Pancreas (tissue), 10 donors: ENCODE results near the gene PSMA6. TPM values are rescaled to one million over a fixed set of nuclear protein-coding genes. Genes with fewer than 3 reads are reported as not detected.
"Not testable (repeated sequence)": the region's sequence is repeated elsewhere in the genome, so short reads cannot be mapped to it uniquely, and the experiment has no call there.

Source experiments
- ATAC-seq, 4 donors: fragments of 200-7000 bp; cut with Tn5 transposase; one replicate each; pipeline versions ENCODE4 v1.8.0 to v1.9.1; 2020; ENCODE audit warnings: mild to moderate bottlenecking in 4 of 4, moderate library complexity in 4 of 4
- DNase-seq, 6 donors: peaks; one replicate each; pipeline ENCODE4 v3.0.0-alpha.2; 2020
- FAIRE-seq: peaks from 2 replicates; lab custom pipeline; 2012; peaks lifted over from hg19 to GRCh38; lab: Jason Lieb, UNC
- H3K27ac ChIP-seq, 4 donors: fragments of 200-600 bp; sonication (generic); 1 replicate in 3 of 4; 2 replicates in 1 of 4; pipeline versions ENCODE4 v1.5.0 to v1.8.0; 2020
- H3K27me3 ChIP-seq, 4 donors: fragments of 200-600 bp; one replicate each; pipeline ENCODE4 v1.8.0; 2021
- H3K36me3 ChIP-seq, 3 donors: fragments of 200-600 bp; sonication (generic) in 1 of 3; one replicate each; pipeline versions ENCODE4 v1.5.0 to v1.8.0; 2020 to 2021
- H3K4me1 ChIP-seq, 3 donors: fragments of 200-600 bp; one replicate each; pipeline ENCODE4 v1.8.0; 2021
- H3K4me3 ChIP-seq, 4 donors: fragments of 200-600 bp; sonication (generic) in 2 of 4; one replicate each; pipeline versions ENCODE4 v1.5.0 to v1.8.0; 2020 to 2021
- H3K9me3 ChIP-seq, 4 donors: fragments of 200-600 bp; one replicate each; pipeline ENCODE4 v1.8.0; 2021
- CTCF ChIP-seq, 4 donors: fragments of 200-600 bp; sonication (generic) in 3 of 4; IDR thresholded peaks; one replicate each; pipeline versions ENCODE4 v1.5.0 to v1.8.0; 2021; ENCODE audit warnings: antibody characterized with exemption in 4 of 4
- WGBS, 2 donors: extraction: QIAGEN DNeasy Blood & Tissue Kit; methylation state at CpG; one replicate each; pipeline ENCODE4 v1.1.7; 2013; 5-methylcytosine and 5-hydroxymethylcytosine counted together
- intact Hi-C, 3 donors: fragments of 100-400 bp; cut with DNase I; formaldehyde crosslinking; loops; one replicate each; pipeline versions ENCODE4 v1.11.1 to v1.14.2; 2022
- polyA plus RNA-seq, 2 donors: library from polyadenylated mRNA; stranded (reverse); fragments of 200-250 nt; gene quantifications; one replicate each; pipeline ENCODE4 v1.2.3, GENCODE V29; 2013
- total RNA-seq, 6 donors: library from RNA; stranded (reverse); fragmentation: NEBNext Ultra II Directional in 4 of 6; extraction: Animal tissue kit (Norgen Biotek cat#: 25700) in 4 of 6; gene quantifications; one replicate each; pipeline versions ENCODE4 v1.2.1 to v1.2.4, GENCODE V29; 2021 to 2023
- donor health status: healthy with polysubstance abuse.
- donor health status: DM: no; HTN: no; CAD: no; lungs with moderate emphysema.
- donor health status: DM: no; HTN: no; CAD: no.
- donor health status: control.
- donor health status: control.
- donor health status: Bipolar disorder and iron deficiency.
- donor health status: DM: yes; HTN: yes; CAD: no.
- donor health status: DM: no; HTN: no; CAD: no.
- donor health status: DM: no; HTN: no; CAD: no.
- donor health status: DM: yes; HTN: yes; CAD: no.

PSMA6 gene
- total and polyA plus RNA-seq, 8 donors, result 41.2 to 83.3 (median 58.4) TPM

- 84 to 87% methylated on average over 3 of the region's 3 CpGs for WGBS, 2 donors
- Histone ChIP-seq H3K9me3 (no peaks in the 10 kb centered on the region), H3K36me3 (no peaks in the 10 kb centered on the region), H3K4me1 (peaks cover 0 to 48% (median 15%) of the 10 kb centered on the region in 3 donors), H3K27me3 (no peaks in the 10 kb centered on the region), H3K27ac (no peak overlapping the region), H3K4me3 (no peak overlapping the region)
- no peak for DNase-seq
- TF ChIP-seq CTCF (IDR thresholded peaks at IDR 0.05), result no peak
- ATAC-seq, result no peak
- no peak for FAIRE-seq
- intact Hi-C loops, result no loop called here
Observed at GRCh38 chr14:35296545-35296944, 4.4 kb downstream of the PSMA6 start.

GRCh38 chr14:35297706-35298105, 5.5 kb downstream of the PSMA6 start:
- WGBS, 2 donors, result 92 to 93% methylated on average over 3 of the region's 3 CpGs
- no peaks in the 10 kb centered on the region for H3K27me3 ChIP-seq
- H3K36me3 ChIP-seq, result no peaks in the 10 kb centered on the region
- no peaks in the 10 kb centered on the region for H3K9me3 ChIP-seq
- FAIRE-seq (no peak), DNase-seq (no peak), ATAC-seq (no peak)
- TF ChIP-seq CTCF (IDR thresholded peaks at IDR 0.05), result no peak
- H3K4me1 ChIP-seq, result peaks cover 0 to 54% (median 15%) of the 10 kb centered on the region in 3 donors
- no peak overlapping the region for H3K27ac ChIP-seq
- intact Hi-C loops, result no loop called here
- H3K4me3 ChIP-seq, result no peak overlapping the region

GRCh38 chr14:35298351-35298750, 6.2 kb downstream of the PSMA6 start:
- ATAC-seq (no peak), FAIRE-seq (no peak), DNase-seq (no peak)
- intact Hi-C loops, result no loop called here
- 84 to 87% methylated on average over 4 of the region's 4 CpGs for WGBS, 2 donors
- Histone ChIP-seq H3K27me3 (no peaks in the 10 kb centered on the region), H3K36me3 (no peaks in the 10 kb centered on the region), H3K27ac (no peak overlapping the region), H3K4me3 (no peak overlapping the region), H3K4me1 (peaks cover 0 to 53% (median 15%) of the 10 kb centered on the region in 3 donors), H3K9me3 (no peaks in the 10 kb centered on the region)
- no peak for TF ChIP-seq CTCF (IDR thresholded peaks at IDR 0.05)

- H3K27me3 ChIP-seq, result no peaks in the 10 kb centered on the region
- no peak overlapping the region for H3K27ac ChIP-seq
- ATAC-seq, result no peak
- no peak for TF ChIP-seq CTCF (IDR thresholded peaks at IDR 0.05)
- no peaks in the 10 kb centered on the region for H3K9me3 ChIP-seq
- peaks cover 0 to 40% (median 1%) of the 10 kb centered on the region in 3 donors for H3K4me1 ChIP-seq
- intact Hi-C loops, result no loop called here
- DNase-seq, result no peak
- FAIRE-seq, result no peak
- H3K36me3 ChIP-seq, result no peaks in the 10 kb centered on the region
- H3K4me3 ChIP-seq, result no peak overlapping the region
- 81 to 90% methylated on average over 1 of the region's 1 CpG for WGBS, 2 donors
Observed at GRCh38 chr14:35299708-35300107, 7.5 kb downstream of the PSMA6 start.

- H3K36me3 ChIP-seq, result no peaks in the 10 kb centered on the region
- intact Hi-C loops, result no loop called here
- H3K4me1 ChIP-seq, result peaks cover 0 to 36% (median 0%) of the 10 kb centered on the region in 3 donors
- no peak overlapping the region for H3K4me3 ChIP-seq
- H3K27ac ChIP-seq, result no peak overlapping the region
- ATAC-seq, result no peak
- H3K27me3 ChIP-seq, result no peaks in the 10 kb centered on the region
- WGBS, 2 donors, result 88 to 94% methylated on average over 3 of the region's 3 CpGs
- FAIRE-seq, result no peak
- no peaks in the 10 kb centered on the region for H3K9me3 ChIP-seq
- DNase-seq, result no peak
- TF ChIP-seq CTCF (IDR thresholded peaks at IDR 0.05), result no peak
Observed at GRCh38 chr14:35300228-35300627, 8.0 kb downstream of the PSMA6 start.

GRCh38 chr14:35301334-35301733, 9.2 kb downstream of the PSMA6 start:
- H3K9me3 ChIP-seq, intact Hi-C loops, DNase-seq, H3K36me3 ChIP-seq, ATAC-seq, H3K27me3 ChIP-seq, FAIRE-seq, H3K4me3 ChIP-seq, H3K27ac ChIP-seq: not testable (repeated sequence)
- WGBS, 2 donors, result 75 to 78% methylated on average over 4 of the region's 4 CpGs
- peaks cover 0 to 34% (median 6%) of the 10 kb centered on the region in 3 donors for H3K4me1 ChIP-seq
